Measurements from ENCODE around the gene MYL6. TPM values are rescaled to one million over a fixed set of nuclear protein-coding genes. Genes with fewer than 3 reads are reported as not detected.

The MYL6 gene
- total and polyA plus RNA-seq, 10 of the 15 experiments (the other 5 are each of a cell fraction or from before 2014, with no cell fraction given), result 1,000 to 4,116 (median 1,828) TPM

DNA sequence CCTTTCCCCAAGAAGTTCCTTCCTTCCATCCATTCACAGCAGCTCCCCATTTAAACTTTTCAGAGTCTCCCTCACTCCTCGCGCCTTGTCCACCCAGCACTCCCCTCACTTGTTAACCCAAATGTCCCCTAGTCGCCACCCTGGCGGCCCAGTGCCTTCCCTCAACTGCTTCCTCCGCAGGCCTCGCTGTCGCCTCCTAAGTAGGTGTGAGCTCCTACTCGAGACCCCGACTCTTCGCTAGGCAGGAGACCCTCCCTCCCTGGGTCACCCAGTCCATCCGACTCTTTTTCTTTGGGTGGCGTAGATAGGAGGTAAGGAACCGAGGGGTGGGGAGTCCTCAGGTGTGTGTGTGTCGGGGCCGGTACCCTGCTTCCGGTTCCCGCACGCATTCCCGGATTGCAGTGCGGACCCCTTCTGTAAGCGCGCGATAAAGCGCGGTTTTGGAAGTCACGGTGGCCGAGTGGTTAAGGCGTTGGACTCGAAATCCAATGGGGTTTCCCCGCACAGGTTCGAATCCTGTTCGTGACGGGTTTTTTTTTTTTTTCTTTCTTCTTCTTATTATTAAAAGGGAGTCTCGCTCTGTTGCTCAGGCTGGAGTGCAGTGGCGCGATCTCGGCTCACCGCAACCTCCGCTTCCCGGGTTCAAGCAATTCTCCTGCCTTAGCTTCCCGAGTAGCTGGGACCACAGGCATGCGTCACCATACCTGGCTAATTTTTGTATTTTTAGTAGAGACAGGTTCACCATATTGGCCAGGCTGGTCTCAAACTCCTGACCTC is 31.9 kb downstream of the MYL6 start (continued):
- TF ChIP-seq, protein P1, sequence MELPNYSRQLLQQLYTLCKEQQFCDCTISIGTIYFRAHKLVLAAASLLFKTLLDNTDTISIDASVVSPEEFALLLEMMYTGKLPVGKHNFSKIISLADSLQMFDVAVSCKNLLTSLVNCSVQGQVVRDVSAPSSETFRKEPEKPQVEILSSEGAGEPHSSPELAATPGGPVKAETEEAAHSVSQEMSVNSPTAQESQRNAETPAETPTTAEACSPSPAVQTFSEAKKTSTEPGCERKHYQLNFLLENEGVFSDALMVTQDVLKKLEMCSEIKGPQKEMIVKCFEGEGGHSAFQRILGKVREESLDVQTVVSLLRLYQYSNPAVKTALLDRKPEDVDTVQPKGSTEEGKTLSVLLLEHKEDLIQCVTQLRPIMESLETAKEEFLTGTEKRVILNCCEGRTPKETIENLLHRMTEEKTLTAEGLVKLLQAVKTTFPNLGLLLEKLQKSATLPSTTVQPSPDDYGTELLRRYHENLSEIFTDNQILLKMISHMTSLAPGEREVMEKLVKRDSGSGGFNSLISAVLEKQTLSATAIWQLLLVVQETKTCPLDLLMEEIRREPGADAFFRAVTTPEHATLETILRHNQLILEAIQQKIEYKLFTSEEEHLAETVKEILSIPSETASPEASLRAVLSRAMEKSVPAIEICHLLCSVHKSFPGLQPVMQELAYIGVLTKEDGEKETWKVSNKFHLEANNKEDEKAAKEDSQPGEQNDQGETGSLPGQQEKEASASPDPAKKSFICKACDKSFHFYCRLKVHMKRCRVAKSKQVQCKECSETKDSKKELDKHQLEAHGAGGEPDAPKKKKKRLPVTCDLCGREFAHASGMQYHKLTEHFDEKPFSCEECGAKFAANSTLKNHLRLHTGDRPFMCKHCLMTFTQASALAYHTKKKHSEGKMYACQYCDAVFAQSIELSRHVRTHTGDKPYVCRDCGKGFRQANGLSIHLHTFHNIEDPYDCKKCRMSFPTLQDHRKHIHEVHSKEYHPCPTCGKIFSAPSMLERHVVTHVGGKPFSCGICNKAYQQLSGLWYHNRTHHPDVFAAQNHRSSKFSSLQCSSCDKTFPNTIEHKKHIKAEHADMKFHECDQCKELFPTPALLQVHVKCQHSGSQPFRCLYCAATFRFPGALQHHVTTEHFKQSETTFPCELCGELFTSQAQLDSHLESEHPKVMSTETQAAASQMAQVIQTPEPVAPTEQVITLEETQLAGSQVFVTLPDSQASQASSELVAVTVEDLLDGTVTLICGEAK (IDR thresholded peaks at IDR 0.05; ENCODE audit: borderline replicate concordance), result peak; percentile 73
- TF ChIP-seq GABPA (IDR thresholded peaks at IDR 0.05; ENCODE audit: low read depth) (peak; percentile 71; the same call in 1 of the 2 replicates), ZNF384 (IDR thresholded peaks at IDR 0.05; ENCODE audit: borderline replicate concordance, low read depth, low read length) (peak; percentile 61; the same call in 1 of the 2 replicates), ZNF217 (IDR thresholded peaks at IDR 0.05) (0 out of 2 replicates have a peak, but pooled peaks have one; percentile 57), NBN (IDR thresholded peaks at IDR 0.05) (peak; percentile 80), SPI1 (IDR thresholded peaks at IDR 0.05; ENCODE audit: borderline replicate concordance, insufficient read depth, low read depth, low read length) (no peak), NFIC (IDR thresholded peaks at IDR 0.05; ENCODE audit: low read depth, low read length) (peak; percentile 37; the same call in 1 of the 2 replicates), CREB1 (IDR thresholded peaks at IDR 0.05; ENCODE audit: low read depth) (no peak), POLR2A (IDR thresholded peaks at IDR 0.05; ENCODE audit: low read depth, low read length) (peak; percentile 64; the same call in 1 of the 2 replicates), POU2F2 (IDR thresholded peaks at IDR 0.05; ENCODE audit: borderline replicate concordance, low read depth, low read length) (peak; percentile 49; the same call in 1 of the 3 replicates), IKZF1 (conservative IDR thresholded peaks at IDR 0.05) (peak; percentile 72; the same call in 1 of the 2 replicates), TBL1XR1 (IDR thresholded peaks at IDR 0.05; ENCODE audit: low read depth, low read length) (peak; percentile 72; the same call in 1 of the 2 replicates), TCF12 (IDR thresholded peaks at IDR 0.05; ENCODE audit: low read depth, low read length) (0 out of 2 replicates have a peak, but pooled peaks have one; percentile 15), SIN3A (IDR thresholded peaks at IDR 0.05; ENCODE audit: low read depth, low read length) (no peak; the same call in 1 of the 2 replicates), TCF7 (IDR thresholded peaks at IDR 0.05; ENCODE audit: borderline replicate concordance) (peak; percentile 56; the same call in 1 of the 2 replicates), FOXM1 (IDR thresholded peaks at IDR 0.05; ENCODE audit: low read depth, low read length) (no peak)
- TF ChIP-seq, protein P2, sequence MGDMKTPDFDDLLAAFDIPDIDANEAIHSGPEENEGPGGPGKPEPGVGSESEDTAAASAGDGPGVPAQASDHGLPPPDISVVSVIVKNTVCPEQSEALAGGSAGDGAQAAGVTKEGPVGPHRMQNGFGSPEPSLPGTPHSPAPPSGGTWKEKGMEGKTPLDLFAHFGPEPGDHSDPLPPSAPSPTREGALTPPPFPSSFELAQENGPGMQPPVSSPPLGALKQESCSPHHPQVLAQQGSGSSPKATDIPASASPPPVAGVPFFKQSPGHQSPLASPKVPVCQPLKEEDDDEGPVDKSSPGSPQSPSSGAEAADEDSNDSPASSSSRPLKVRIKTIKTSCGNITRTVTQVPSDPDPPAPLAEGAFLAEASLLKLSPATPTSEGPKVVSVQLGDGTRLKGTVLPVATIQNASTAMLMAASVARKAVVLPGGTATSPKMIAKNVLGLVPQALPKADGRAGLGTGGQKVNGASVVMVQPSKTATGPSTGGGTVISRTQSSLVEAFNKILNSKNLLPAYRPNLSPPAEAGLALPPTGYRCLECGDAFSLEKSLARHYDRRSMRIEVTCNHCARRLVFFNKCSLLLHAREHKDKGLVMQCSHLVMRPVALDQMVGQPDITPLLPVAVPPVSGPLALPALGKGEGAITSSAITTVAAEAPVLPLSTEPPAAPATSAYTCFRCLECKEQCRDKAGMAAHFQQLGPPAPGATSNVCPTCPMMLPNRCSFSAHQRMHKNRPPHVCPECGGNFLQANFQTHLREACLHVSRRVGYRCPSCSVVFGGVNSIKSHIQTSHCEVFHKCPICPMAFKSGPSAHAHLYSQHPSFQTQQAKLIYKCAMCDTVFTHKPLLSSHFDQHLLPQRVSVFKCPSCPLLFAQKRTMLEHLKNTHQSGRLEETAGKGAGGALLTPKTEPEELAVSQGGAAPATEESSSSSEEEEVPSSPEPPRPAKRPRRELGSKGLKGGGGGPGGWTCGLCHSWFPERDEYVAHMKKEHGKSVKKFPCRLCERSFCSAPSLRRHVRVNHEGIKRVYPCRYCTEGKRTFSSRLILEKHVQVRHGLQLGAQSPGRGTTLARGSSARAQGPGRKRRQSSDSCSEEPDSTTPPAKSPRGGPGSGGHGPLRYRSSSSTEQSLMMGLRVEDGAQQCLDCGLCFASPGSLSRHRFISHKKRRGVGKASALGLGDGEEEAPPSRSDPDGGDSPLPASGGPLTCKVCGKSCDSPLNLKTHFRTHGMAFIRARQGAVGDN (IDR thresholded peaks at IDR 0.05), result 0 out of 2 replicates have a peak, but pooled peaks have one; percentile 9
- TF ChIP-seq, protein P3, sequence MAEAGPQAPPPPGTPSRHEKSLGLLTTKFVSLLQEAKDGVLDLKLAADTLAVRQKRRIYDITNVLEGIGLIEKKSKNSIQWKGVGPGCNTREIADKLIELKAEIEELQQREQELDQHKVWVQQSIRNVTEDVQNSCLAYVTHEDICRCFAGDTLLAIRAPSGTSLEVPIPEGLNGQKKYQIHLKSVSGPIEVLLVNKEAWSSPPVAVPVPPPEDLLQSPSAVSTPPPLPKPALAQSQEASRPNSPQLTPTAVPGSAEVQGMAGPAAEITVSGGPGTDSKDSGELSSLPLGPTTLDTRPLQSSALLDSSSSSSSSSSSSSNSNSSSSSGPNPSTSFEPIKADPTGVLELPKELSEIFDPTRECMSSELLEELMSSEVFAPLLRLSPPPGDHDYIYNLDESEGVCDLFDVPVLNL (IDR thresholded peaks at IDR 0.05; ENCODE audit: low read depth, low read length), result no peak
- TF ChIP-seq, protein P4, sequence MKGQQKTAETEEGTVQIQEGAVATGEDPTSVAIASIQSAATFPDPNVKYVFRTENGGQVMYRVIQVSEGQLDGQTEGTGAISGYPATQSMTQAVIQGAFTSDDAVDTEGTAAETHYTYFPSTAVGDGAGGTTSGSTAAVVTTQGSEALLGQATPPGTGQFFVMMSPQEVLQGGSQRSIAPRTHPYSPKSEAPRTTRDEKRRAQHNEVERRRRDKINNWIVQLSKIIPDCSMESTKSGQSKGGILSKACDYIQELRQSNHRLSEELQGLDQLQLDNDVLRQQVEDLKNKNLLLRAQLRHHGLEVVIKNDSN (IDR thresholded peaks at IDR 0.05; ENCODE audit: borderline replicate concordance, extremely low read length, insufficient read depth, low read depth, low read length), result no peak
